NCI-H146 treated with DMSO at 0.1 percent for 48 hours (cell line): ENCODE measurements around the gene MAP3K9.
"Not testable (repeated sequence)": the region's sequence is repeated elsewhere in the genome, so short reads cannot be mapped to it uniquely, and the experiment has no call there.

Experiments
- DNase-seq: peaks from one replicate; lab custom pipeline; 2025; ENCODE audit not compliant: unreplicated experiment; lab: John Stamatoyannopoulos, UW

MAP3K9 gene

DNA sequence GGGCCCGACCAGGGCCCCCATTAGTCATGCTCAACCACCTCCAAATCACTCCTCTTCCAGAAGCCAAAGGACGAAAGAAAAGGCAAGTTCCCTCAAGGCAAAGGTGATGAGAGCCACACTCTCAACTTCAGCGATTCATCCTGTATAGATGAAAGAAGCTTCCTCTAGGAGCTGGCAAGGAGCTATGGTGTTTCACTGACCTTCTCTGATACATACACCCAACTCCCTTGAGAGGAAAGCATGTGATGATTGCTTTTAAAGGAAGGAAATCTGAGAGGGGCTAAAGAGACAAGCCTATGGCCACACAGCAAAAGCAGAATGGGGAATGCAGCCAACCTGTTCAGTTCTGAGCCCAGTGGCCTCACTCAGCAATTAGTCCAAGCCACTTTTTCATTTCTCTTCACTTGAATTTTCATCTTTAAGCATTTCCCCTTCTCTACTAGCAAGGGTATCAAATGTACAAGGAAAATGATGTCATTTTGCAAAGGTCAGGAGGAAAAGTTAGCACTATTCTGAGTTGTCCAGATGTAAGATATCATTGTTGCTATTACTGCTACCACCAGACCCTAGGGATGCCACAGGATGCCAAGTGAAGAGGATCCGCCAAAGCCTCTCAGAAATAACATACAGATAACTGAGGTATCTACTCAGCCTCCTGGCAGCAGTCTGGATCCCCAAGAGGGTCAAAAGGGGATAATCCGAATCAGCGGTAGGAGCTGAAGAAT, 82.5 kb downstream of the MAP3K9 start:
- no peak for DNase-seq

DNA sequence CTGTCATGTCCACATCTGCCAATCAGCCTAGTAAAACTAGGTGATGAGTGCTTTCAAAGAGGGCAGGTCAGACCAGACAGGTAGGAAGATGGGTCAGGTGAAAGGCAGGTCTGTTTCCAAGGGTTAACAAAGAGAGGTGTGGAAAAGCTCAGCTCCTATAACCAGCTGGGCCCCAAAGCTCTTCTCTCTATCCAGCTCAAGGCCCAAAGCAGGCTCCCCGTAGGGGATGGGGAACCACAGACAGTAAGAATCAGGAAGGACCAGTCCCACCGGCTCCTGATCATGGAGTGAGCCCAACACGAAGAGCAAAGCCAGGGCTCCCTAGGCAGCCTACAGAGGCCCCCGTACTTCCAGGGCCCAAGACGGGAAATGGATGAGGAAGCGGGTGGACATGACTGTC, 84.4 kb downstream of the MAP3K9 start:
- no peak for DNase-seq

DNA sequence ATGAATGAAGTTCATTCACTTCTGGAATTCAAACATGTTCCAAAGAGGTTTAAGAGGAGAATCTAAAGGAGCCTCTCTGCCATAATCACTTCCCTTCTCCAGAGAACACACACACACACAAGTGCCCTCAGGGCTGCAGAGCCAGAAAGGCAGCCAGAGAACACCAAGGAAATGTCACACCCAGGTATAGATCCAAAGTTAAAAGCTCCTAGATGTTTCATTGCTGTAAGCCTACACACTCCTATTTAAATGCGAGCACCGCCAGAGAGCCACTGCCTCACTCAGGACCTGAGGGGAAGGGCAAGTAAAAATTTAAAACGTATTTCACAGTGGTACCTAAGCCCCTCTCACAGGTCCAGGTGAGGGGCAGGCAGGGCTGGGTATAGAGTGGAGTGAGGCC, 85.2 kb downstream of the MAP3K9 start:
- no peak for DNase-seq

DNA sequence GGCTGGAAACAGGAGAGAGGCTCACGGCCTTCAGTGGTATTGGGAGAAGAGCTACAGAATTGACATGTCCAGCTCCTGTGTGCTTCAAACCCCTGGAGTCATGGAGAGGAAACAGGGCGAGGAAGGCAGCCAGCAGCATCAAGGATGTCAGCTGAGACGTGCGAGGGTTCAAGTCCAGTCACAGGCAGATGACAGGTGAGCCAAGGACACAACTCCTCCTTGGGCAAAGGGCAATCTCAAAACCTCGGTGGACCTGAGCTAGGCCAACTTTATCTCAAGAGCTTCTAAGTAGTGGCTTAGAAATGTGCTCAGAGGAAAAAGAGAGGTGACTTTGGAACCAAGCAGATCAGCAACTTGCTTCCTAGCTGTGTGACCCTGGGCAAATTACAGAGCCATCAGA, 86.0 kb downstream of the MAP3K9 start:
- no peak for DNase-seq

DNA sequence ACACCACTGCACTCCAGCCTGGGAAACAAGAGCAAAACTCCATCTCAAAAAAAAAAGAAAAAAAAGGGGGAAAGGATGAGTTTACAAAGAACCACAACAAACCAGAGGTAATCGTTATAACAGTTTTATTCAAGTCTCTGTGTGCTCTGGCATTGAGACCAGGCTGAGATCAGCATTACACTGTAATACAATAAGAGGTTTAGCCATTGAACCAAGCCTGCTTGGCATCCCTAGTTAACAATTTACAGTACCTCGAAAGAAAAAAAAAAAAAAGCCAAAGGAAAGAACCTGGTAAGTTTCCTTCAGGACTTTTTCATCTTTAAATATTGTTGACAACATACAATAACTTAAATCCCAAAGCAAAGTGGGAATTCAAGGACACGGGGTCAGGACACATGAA, 86.9 kb downstream of the MAP3K9 start:
- DNase-seq: no peak

DNA sequence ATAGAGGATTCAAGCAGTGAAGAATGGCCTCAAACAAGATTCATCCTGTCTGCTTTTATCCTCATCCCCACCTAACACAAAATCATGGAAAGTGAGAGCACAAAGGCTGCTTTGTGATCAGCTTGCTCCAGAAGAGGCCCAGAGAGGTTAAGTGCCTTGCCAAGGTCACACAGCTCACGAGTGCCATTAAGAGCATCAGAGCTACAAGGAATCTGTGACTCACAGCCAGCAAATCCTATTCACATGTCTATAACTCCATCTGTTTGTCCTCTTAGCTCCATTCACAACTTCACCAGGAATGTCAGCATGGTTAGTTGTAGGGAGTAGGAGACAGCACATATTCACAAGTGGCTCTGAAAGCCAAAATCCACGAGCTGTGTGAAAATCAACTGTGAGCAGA, 87.8 kb downstream of the MAP3K9 start:
- DNase-seq: no peak

DNA sequence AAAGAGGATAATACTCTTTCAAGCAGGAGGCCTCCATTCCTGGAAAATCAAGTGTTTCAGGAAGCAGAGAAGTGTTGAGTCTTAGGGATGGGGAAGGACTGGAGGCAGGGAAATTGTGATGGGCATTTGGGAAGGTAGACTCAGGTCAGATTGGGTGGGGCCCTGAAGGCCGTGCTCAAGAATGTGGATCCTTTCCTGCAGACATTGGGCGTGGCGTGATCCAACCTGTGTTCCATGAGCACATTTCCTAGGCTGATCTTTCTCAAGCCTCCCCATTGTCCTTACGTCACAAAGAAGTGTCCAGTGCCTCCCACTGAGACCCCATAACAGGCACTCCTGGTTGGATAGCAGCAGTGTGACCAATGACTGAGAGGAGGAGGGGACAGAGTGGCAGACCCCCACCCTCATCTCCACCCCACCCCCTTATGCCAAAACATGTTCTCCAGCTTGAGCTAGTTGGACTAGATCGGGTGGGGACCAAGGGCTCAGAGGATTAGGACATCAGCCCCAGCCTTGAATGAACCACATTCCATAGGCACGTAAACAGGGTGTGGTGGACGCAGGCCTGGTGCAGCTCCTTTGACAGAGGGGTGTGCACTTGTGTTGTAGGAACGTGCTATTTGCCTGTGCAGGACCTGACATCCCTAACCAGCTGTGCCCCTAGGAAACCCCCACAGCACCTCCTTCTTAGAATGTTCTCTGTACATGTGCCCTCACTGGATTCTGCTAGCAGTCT, 90.8 kb downstream of the MAP3K9 start:
- DNase-seq: no peak

DNA sequence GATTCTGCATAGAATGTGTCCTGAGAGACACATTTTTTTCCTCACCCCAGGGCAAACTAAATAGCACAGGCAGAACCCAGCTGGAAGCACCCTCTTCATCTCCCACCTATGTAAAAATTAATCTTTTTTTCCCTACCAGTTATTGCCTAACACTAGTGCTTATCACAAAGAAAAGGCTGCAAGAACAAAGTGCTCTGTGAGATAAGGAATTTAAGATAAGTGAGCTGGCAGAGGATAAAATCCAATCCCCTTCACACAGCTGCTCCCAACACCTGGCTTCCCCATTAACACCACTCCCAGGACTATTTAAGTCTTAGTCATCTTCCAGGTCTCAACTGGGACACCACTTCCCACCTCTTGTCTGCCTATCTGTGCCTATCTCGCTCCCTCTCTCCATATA, 92.4 kb downstream of the MAP3K9 start:
- DNase-seq: peak; percentile 12

DNA sequence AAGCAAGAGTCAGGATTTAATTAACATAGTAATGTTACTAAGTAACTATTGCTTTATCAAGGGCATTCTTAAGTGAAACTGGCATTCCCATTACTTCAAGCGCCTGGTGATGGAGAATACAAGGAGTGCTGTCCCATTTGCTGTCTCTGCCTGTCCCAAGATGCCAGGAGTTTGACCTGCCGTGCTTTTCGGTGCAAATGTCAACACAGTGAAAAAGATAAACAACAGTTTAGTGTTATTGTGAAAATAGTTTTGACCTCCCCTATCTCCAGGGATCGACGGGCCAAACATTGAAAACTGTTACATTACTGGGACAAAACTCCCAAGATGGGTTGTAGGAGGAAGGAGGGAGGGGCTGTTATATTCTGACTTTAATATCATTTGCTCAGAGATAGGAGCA, 92.8 kb downstream of the MAP3K9 start:
- DNase-seq: no peak

DNA sequence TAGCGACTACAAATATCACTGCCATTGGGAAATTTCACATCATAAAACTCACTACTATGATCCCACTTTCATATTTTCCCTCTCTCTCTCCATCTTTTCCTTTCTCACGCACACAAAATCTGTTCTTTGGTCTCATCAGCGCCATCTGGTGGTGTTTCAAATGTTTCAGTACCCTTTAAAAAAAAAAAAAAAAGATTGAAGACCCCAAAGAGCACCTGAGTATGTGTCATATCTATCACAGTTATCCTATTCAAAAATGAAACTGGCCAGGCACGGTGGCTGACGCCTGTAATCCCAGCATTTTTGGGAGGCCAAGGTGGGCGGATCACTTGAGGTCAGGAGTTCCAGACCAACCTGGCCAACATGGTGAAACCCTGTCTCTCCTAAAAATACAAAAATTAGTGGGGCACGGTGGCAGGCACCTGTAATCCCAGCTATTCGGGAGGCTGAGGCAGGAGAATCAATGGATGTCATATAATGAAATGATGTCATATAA, 95.2 kb downstream of the MAP3K9 start:
- peak; percentile 46 for DNase-seq

DNA sequence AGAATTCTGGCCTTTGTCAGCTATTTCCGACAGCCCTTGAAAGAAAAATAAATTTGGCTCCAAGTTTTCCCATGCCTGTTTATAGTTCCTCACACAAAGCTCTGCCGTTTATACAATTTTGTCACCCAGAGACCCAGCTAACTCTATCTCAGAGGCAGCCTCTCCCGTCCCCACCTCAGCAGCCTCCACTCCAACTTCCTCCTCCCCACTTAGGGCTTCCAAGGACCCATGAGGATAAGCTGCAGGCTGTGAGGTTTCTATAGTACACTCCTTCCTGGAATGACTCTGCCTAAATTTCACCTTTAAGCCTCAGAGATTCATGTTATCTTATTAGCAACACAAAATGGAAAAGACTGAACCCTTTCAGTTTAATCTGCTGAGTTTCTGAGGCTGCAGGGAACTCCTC, 95.8 kb downstream of the MAP3K9 start:
- DNase-seq: no peak

DNA sequence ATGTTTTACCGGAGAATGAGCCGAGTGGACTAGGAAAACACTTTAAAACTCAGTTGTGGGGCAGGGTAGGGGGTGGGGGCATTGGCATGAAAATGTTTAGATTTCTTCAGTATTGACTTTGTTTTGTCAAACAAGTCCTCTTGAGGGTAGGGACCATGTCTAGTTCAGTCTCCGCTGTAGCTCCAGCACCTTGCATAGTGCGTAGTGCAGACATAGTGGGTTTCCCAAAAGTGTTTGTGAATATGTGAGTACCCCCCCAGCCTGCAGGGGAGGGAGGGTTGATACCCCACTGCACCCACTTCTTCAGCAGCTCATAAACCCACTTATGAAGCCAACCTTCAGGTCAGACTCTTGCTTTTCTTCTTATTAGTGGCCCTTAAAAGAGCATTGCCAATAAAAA, 96.2 kb downstream of the MAP3K9 start:
- no peak for DNase-seq

DNA sequence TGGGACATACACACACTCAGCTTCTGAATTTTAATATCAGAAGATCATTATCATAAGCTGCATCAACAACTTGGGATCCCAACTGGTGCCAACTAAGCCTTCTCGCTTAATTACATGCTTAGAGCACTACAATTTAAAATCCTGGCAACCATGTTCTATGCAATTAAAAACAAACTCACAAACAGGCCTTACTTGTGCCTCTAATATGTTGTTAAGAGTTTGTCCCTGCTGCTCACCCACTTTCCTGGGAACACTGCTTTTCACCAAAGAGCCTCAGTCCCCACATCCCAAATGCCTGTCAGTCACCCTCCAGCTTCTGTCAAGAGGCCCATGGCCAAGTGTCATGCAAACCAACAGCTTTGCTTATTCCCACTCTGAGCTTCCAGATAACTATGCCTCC, 97.9 kb downstream of the MAP3K9 start:
- no peak for DNase-seq

DNA sequence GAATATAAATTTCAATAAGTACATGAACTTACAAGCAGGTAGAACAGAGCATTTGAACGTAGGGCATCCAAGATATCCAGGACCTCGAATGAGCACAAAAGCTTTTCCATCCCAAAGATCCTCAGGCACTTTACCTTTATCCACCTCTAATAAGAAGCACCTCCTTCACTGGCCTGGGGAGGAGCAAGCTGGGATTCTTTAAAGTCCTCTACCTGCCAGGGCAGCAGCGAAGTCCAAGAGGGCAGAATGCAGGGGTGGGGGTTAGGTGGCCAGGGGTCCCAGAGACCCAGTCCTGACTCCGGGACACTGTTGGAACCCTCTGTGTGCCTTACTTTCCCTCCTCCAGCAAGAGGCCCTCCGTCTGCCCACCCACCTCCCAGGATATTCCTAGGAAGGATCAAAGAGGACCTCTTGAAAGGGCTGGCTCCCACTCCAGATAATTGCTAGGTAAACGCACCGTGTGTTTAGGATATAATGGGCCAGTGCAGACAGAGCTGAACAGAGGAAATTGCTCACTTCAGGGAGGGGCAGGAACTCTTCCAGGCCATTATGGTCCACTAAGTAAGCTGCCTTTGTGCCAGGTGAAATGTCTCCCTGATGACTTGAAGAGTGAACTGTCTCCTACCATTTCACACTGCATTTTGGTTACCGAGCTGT, 99.5 kb downstream of the MAP3K9 start:
- peak; percentile 86 for DNase-seq

DNA sequence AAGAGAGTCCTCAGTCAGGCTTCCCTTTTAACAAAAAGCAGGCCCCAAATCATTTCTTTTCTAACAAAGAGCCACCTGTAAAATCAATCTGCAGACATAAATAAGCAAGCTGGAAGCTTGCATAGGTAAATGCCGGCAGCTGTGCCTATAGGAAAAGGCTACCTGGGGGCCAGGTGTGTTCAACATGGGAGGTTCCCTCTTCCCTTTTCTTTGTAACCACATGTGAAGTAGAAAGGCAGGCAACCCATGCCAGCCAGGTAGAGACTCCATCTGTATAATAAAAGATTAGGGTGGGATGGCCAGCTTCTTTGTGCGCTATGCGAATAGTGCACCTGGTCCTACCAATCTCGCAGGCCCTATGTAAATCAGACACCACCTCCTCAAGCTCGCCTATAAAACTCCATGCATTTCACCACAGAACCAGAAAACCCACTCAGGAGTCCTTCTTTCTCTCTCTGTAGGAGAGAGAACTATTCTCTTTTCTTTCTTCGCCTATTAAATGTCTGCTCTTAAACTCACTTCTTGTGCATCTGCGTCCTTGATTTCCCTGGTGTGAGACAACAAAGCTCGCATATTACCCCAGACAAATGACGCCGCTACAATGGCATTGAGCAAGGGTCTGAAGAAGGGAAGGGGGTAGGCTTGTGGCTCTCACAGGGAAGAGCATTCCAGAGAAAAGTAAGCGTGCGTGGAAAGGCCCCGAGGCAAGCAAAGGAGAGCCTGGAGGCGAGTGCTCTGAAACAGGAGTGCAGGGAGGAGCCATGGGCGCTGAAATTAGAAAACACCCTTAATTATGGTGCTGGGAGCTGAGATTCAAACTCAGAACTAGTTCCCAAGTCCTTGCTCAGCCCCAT, 100.4 kb downstream of the MAP3K9 start:
- peak; percentile 90 for DNase-seq

DNA sequence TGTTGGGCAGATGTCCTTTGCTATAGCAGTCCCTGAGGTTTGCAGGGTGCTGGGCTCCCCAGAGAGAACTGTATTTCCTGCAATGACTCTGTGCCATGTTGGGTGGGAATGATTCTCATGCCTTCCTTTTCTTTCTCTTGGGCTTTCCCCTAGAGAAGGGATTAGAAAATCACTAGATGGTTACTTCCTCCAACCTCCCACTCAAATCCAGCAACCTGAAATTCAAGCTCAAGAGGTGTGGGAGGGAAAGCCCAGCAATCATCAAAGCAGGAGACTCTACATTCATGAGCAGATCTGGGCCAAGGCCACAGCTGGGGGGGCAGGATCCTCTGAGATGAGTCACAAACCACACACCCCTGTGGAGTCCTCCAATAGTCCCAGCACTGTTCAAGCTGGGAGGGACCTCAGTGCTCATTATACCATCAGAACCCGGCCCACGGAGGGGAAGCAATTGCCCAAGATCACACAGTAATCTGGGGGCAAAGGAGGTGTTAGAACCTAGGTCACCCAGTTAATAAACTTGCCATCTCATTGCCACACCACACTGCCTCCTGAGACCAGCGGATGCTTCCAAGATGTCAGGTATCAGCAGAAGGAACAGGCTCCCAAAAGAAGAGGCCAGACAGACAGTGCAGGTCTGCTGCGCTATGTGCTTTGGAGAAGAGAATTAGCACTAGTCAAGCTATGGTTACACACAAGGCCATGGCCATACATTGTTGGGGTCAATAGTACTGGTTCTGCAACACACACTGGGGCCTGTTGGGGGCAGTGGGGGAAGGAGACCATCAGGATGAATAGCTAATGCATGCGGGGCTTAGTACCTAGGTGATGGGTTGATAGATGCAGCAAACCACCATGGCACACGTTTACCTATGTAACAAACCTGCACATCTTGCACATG, 101.9 kb downstream of the MAP3K9 start:
- peak; percentile 9 for DNase-seq

DNA sequence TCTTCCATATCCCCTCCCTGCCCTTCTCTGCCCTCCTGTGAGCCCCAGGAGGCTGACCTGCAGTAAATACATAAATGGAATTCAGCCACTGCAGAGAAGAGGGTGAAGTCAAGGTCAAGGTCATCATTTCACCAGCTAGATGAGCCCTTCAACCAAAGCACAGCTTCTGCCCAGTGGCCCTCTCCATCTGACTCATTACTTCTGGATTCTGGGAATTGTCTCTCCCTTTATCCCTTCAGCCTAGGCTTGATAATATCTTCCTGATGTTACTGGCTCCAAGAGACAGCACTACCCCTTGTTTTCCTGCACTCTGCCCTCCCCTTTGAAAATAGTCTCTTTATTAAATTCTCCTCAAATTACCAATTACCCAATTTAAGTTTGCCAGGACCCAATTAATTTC, 103.1 kb downstream of the MAP3K9 start:
- no peak for DNase-seq

DNA sequence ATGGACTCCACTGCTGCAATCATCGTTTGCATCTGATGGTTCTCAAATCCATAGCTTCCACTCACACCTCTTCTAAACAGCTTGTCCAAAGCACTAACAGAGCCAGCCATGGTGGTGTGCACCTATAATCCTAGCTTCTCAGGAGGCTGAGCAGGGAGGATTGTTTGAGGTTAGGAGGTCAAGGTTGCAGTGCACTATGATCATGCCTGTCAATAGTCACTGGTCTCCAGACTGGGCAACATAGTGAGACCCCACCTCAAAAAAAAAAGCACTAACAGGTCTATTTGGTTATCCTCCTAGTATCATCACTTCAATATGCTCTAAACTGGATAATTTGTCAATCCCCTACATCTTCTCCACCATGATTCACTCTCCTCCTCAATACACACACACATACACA, 104.4 kb downstream of the MAP3K9 start:
- no peak for DNase-seq

DNA sequence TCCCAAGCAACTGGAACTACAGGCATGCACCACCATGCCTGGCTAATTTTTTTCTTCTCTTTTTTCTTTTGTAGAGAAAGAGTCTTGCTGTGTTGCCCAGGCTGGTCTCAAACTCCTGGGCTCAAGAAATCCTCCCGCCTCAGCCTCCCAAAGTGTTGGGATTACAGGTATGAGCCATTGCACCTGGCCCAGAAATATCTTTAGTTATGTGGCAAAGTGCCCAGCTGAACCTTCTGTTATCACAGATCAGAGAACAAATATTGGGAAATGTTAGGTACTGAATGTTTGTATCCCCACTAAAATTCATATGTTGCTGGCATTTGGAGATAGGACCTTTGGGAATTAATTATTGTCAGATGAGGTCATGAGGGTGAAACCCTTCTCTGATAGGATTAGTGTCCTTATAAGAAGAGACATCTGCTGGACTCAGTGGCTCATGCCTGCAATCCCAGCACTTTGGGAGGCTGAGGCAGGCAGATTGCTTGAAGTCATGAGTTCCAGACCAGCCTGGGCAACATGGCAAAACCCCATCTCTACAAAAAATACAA, 105.6 kb downstream of the MAP3K9 start:
- DNase-seq: not testable (repeated sequence)

DNA sequence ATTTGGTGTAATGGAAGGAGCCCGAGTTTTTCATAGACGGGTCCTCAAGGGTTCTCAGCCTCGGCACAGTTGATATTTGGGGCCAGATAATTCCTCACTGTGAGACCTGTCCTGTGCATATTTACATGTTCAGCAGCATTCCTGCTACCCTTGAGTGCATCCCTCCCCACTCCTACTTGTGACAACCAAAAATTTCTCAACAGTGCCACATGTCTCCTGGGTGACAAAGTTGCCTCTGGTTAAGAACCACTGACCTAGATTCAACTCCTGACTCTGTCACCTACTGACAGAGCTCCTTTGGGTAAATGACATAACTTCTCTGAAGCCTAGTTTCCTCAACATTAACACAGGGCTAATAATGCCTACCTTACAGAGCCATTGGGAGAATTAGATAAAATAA, 107.2 kb downstream of the MAP3K9 start:
- DNase-seq: no peak
